ENCODE measurements around the gene RUVBL2. TPM values are rescaled to one million over a fixed set of nuclear protein-coding genes. Genes with fewer than 3 reads are reported as not detected.
"Not testable (repeated sequence)": the region's sequence is repeated elsewhere in the genome, so short reads cannot be mapped to it uniquely, and the experiment has no call there.

RUVBL2 gene
- total RNA-seq, 2 donors from 2014 or later: 20.2 to 25.5 TPM

GRCh38 chr19:49042177-49042576, 48.5 kb downstream of the RUVBL2 start:
- no peak for DNase-seq
- H3K36me3 Mint-ChIP-seq (ENCODE audit: low read depth): no peaks in the 10 kb centered on the region
- no peaks in the 10 kb centered on the region for H3K4me1 Mint-ChIP-seq
- H3K27ac Mint-ChIP-seq: no peak overlapping the region
- H3K4me3 Mint-ChIP-seq: no peak overlapping the region
- no peaks in the 10 kb centered on the region for H3K9me3 ChIP-seq (ENCODE audit: control insufficient read depth, low read length, poor library complexity, severe bottlenecking)
- ATAC-seq: no peak
- no peaks in the 10 kb centered on the region for H3K27me3 Mint-ChIP-seq

DNA sequence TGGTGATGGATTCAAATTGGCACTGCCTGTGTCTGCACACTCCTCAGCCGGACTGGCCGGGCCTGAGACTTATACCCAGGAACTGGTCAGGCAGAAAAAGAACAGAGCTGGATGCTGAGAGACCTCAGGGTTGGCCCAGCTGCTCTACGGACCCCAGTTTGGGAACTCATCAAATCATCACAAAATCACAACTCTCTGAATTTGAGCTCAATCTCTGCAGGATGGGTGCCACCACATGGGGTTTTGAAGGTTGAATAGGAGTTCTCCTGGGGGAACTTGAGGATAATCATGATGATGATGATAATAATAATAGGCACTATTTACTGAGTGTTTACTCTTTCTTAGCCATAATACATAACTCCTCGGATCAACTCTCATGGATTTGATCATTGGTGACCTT, 49.0 kb downstream of the RUVBL2 start:
- H3K4me1 Mint-ChIP-seq; H3K36me3 Mint-ChIP-seq (ENCODE audit: low read depth); ATAC-seq; H3K9me3 ChIP-seq (ENCODE audit: control insufficient read depth, low read length, poor library complexity, severe bottlenecking); H3K27ac Mint-ChIP-seq; H3K4me3 Mint-ChIP-seq; DNase-seq; H3K27me3 Mint-ChIP-seq: not testable (repeated sequence)

GRCh38 chr19:49043548-49043947, 49.9 kb downstream of the RUVBL2 start, which contains the start of gene CGB5:
Gene CGB5 (plus strand): TSS chr19:49043848. CDS start chr19:49044210, 362 bp downstream.
- H3K27ac Mint-ChIP-seq; H3K36me3 Mint-ChIP-seq (ENCODE audit: low read depth); DNase-seq; H3K4me3 Mint-ChIP-seq; H3K4me1 Mint-ChIP-seq; H3K27me3 Mint-ChIP-seq; ATAC-seq; H3K9me3 ChIP-seq (ENCODE audit: control insufficient read depth, low read length, poor library complexity, severe bottlenecking): not testable (repeated sequence)

- not testable (repeated sequence) for H3K4me3 Mint-ChIP-seq; H3K36me3 Mint-ChIP-seq (ENCODE audit: low read depth); H3K4me1 Mint-ChIP-seq; ATAC-seq; DNase-seq; H3K27me3 Mint-ChIP-seq; H3K27ac Mint-ChIP-seq; H3K9me3 ChIP-seq (ENCODE audit: control insufficient read depth, low read length, poor library complexity, severe bottlenecking)
Measured at GRCh38 chr19:49049011-49049410, 55.3 kb downstream of the RUVBL2 start, which contains the start of gene CGB8. Gene CGB8 (minus strand): TSS chr19:49049111. CDS start chr19:49048739, 372 bp downstream.

DNA sequence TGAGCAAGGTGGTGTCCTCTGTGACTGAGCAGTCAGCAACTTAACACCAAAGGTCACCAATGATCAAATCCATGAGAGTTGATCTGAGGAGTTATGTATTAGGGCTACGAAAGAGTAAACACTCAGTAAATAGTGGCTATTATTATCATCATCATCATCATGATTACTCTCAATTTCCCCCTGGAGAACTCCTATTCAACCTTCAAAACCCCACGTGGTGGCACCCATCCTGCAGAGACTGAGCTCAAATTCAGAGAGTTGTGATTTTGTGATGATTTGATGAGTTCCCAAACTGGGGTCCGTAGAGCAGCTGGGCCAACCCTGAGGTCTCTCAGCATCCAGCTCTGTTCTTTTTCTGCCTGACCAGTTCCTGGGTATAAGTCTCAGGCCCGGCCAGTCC, 56.1 kb downstream of the RUVBL2 start:
- H3K9me3 ChIP-seq (ENCODE audit: control insufficient read depth, low read length, poor library complexity, severe bottlenecking); DNase-seq; ATAC-seq; H3K4me1 Mint-ChIP-seq; H3K36me3 Mint-ChIP-seq (ENCODE audit: low read depth); H3K4me3 Mint-ChIP-seq; H3K27ac Mint-ChIP-seq; H3K27me3 Mint-ChIP-seq: not testable (repeated sequence)

GRCh38 chr19:49050376-49051033, 56.8 kb downstream of the RUVBL2 start:
- H3K27ac Mint-ChIP-seq; ATAC-seq; H3K9me3 ChIP-seq (ENCODE audit: control insufficient read depth, low read length, poor library complexity, severe bottlenecking); H3K36me3 Mint-ChIP-seq (ENCODE audit: low read depth); DNase-seq; H3K4me3 Mint-ChIP-seq; H3K4me1 Mint-ChIP-seq; H3K27me3 Mint-ChIP-seq: not testable (repeated sequence)

- peaks cover 38% of the 10 kb centered on the region for H3K27me3 Mint-ChIP-seq
- peak; percentile 85 for ATAC-seq
- DNase-seq: peak; percentile 44 to 58 (median 46)
- peaks cover 20% of the 10 kb centered on the region for H3K4me1 Mint-ChIP-seq
- H3K36me3 Mint-ChIP-seq (ENCODE audit: low read depth): peaks cover 9% of the 10 kb centered on the region
- no peaks in the 10 kb centered on the region for H3K9me3 ChIP-seq (ENCODE audit: control insufficient read depth, low read length, poor library complexity, severe bottlenecking)
- peak overlapping the region; percentile 96 for H3K4me3 Mint-ChIP-seq
- no peak overlapping the region for H3K27ac Mint-ChIP-seq
Measured at GRCh38 chr19:49056101-49056901, 62.6 kb downstream of the RUVBL2 start.

DNA sequence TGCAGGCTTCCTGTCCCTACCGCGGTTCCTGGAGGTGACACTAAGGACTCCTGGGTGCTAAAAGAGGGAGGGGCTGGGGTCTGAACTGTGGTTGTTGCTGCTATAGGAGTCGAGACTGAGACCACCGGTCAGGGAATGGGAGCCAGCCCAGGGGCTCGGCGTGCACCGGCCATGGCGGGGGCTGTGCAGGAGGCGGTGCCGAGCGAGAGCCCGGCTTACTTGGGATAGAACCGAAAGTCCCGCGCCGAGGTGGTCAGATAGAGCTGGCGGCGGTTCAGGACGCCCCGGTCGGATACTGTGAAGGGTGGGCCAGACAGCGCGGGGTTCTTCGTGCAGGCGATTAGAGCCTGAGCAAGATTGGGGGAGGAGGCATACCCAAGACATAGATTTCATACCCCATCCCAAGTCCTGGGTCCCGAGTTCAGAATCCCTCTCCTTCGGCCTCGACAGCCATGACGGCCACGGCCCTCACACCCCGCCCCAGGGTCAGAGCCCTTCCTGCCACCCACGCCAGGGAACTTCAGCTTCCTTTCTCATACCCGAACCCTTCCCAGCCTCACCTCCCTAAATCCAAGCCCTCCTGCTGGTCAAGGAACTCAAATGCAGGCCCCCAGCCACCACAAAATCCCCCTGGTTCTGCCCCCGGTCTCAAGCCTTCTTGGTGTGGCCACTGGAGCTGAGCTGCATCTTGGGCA, 63.4 kb downstream of the RUVBL2 start:
- not testable (repeated sequence) for DNase-seq; ATAC-seq; H3K36me3 Mint-ChIP-seq (ENCODE audit: low read depth); H3K9me3 ChIP-seq (ENCODE audit: control insufficient read depth, low read length, poor library complexity, severe bottlenecking)
- H3K4me3 Mint-ChIP-seq: peak overlapping the region; percentile 96
- peaks cover 44% of the 10 kb centered on the region for H3K27me3 Mint-ChIP-seq
- peaks cover 20% of the 10 kb centered on the region for H3K4me1 Mint-ChIP-seq
- peak overlapping the region; percentile 68 for H3K27ac Mint-ChIP-seq

GRCh38 chr19:49057636-49058234, 64.0 kb downstream of the RUVBL2 start, which contains the start of gene CGB7:
Gene CGB7 (minus strand): TSS chr19:49057749. CDS start chr19:49055375, 2,374 bp downstream.
- peak; percentile 20 to 45 (median 34) for DNase-seq
- Mint-ChIP-seq H3K27me3 (peaks cover 44% of the 10 kb centered on the region), H3K36me3 (ENCODE audit: low read depth) (peaks cover 9% of the 10 kb centered on the region), H3K4me1 (peaks cover 20% of the 10 kb centered on the region), H3K27ac (peak within 1 kb of the TSS; percentile 68), H3K4me3 (peak within 1 kb of the TSS; percentile 96)
- peak; percentile 37 for ATAC-seq
- H3K9me3 ChIP-seq (ENCODE audit: control insufficient read depth, low read length, poor library complexity, severe bottlenecking): no peaks in the 10 kb centered on the region

DNA sequence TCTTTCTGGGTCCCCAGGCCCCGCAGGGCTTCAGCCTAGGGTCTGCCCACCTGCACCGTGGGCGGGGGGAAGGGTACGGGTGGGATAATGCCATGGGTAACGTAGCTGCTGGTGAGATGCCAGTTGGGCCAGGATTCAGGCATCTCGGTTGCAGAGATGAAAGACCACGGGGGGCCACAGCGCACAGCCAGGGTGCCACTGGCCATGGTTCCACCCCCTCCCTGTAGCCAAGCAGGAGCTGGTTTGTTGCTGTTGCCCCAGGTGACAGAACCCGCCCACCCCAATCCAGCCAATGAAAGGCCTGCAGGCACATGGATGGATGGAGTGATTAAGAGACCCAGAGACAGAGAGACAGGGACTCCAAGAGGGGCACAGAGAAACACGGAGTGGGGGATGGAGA, 64.9 kb downstream of the RUVBL2 start:
- H3K27me3 Mint-ChIP-seq: peaks cover 48% of the 10 kb centered on the region
- H3K4me3 Mint-ChIP-seq: peak overlapping the region; percentile 96
- ATAC-seq (no peak), DNase-seq (no peak)
- H3K27ac Mint-ChIP-seq: no peak overlapping the region
- peaks cover 9% of the 10 kb centered on the region for H3K36me3 Mint-ChIP-seq (ENCODE audit: low read depth)
- H3K4me1 Mint-ChIP-seq: peaks cover 20% of the 10 kb centered on the region
- no peaks in the 10 kb centered on the region for H3K9me3 ChIP-seq (ENCODE audit: control insufficient read depth, low read length, poor library complexity, severe bottlenecking)

GRCh38 chr19:49059053-49059452, 65.4 kb downstream of the RUVBL2 start:
- ATAC-seq: no peak
- DNase-seq: no peak
- peaks cover 20% of the 10 kb centered on the region for H3K4me1 Mint-ChIP-seq
- H3K27me3 Mint-ChIP-seq: peaks cover 51% of the 10 kb centered on the region
- peaks cover 9% of the 10 kb centered on the region for H3K36me3 Mint-ChIP-seq (ENCODE audit: low read depth)
- peak overlapping the region; percentile 51 for H3K4me3 Mint-ChIP-seq
- no peak overlapping the region for H3K27ac Mint-ChIP-seq
- no peaks in the 10 kb centered on the region for H3K9me3 ChIP-seq (ENCODE audit: control insufficient read depth, low read length, poor library complexity, severe bottlenecking)

DNA sequence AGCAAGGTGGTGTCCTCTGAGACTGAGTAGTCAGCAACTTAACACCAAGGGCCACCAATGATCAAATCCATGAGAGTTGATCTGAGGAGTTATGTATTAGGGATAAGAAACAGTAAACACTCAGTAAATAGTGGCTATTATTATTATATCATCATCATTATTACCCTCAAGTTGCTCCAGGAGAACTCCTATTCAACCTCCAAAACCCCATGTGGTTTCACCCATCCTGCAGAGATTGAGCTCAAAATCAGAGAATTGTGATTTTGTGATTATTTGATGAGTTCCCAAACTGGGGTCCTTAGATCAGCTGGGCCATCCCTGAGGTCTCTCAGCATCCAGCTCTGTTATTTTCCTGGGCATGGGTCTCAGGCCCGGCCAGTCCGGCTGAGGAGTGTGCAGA, 67.3 kb downstream of the RUVBL2 start:
- no peak overlapping the region for H3K27ac Mint-ChIP-seq
- H3K4me3 Mint-ChIP-seq: no peak overlapping the region
- H3K4me1 Mint-ChIP-seq: peaks cover 24% of the 10 kb centered on the region
- H3K9me3 ChIP-seq (ENCODE audit: control insufficient read depth, low read length, poor library complexity, severe bottlenecking): no peaks in the 10 kb centered on the region
- peaks cover 13% of the 10 kb centered on the region for H3K36me3 Mint-ChIP-seq (ENCODE audit: low read depth)
- no peak for DNase-seq
- peaks cover 59% of the 10 kb centered on the region for H3K27me3 Mint-ChIP-seq
- ATAC-seq: no peak

- no peaks in the 10 kb centered on the region for H3K9me3 ChIP-seq (ENCODE audit: control insufficient read depth, low read length, poor library complexity, severe bottlenecking)
- DNase-seq: no peak
- peaks cover 63% of the 10 kb centered on the region for H3K27me3 Mint-ChIP-seq
- H3K27ac Mint-ChIP-seq: no peak overlapping the region
- no peak for ATAC-seq
- peaks cover 13% of the 10 kb centered on the region for H3K36me3 Mint-ChIP-seq (ENCODE audit: low read depth)
- no peak overlapping the region for H3K4me3 Mint-ChIP-seq
- H3K4me1 Mint-ChIP-seq: peaks cover 20% of the 10 kb centered on the region
Measured at GRCh38 chr19:49061445-49061844, 67.8 kb downstream of the RUVBL2 start.

Measured in T-helper 17 cell (primary cell).